ENCODE measurements around the gene VPS11. TPM values are rescaled to one million over a fixed set of nuclear protein-coding genes. Genes with fewer than 3 reads are reported as not detected.

VPS11 gene
- total RNA-seq, 1 experiment from 2014 or later = 48.7 TPM

- no peak for TF ChIP-seq EZH2 (IDR thresholded peaks at IDR 0.05; ENCODE audit: low read length, unreplicated experiment)
- TSS peak; percentile 19 for BruUV-seq (replicated peaks)
Measured at GRCh38 chr11:119092880-119093842, 25.5 kb downstream of the VPS11 start.

GRCh38 chr11:119093942-119094815 is 26.6 kb downstream of the VPS11 start:
- ATAC-seq (peak; percentile 1; the same call in 1 of the 2 replicates), DNase-seq (peak; percentile 39)
- Histone ChIP-seq H3K4me3 (ENCODE audit: low read length) (peak overlapping the region; percentile 90), H3K27ac (ENCODE audit: low read length) (0 out of 2 replicates have a peak overlapping the region, but pooled peaks have one; percentile 53), H3K9me3 (ENCODE audit: low read length) (no peaks in the 10 kb centered on the region), H3K4me1 (ENCODE audit: insufficient read depth, low read length) (peaks cover 23% of the 10 kb centered on the region), H3F3A (ENCODE audit: low read length, unreplicated experiment) (peaks cover 17% of the 10 kb centered on the region), H4K20me1 (ENCODE audit: low read length) (peaks cover 28% of the 10 kb centered on the region), H3K27me3 (ENCODE audit: low read length) (no peaks in the 10 kb centered on the region), H3K79me2 (ENCODE audit: low read length) (peaks cover 39% of the 10 kb centered on the region), H3K9ac (ENCODE audit: low read length) (peak overlapping the region; percentile 97), H3K36me3 (ENCODE audit: low read depth, low read length) (peaks cover 46% of the 10 kb centered on the region), H2AFZ (ENCODE audit: low read length) (no peak overlapping the region), H3K4me2 (ENCODE audit: low read length) (peak overlapping the region; percentile 94), H3K9me2 (replicated peaks; ENCODE audit: low read length) (no peaks in the 10 kb centered on the region)
- TF ChIP-seq CTCF (conservative IDR thresholded peaks at IDR 0.05; ENCODE audit: low read depth, low read length) (no peak), EZH2 (IDR thresholded peaks at IDR 0.05; ENCODE audit: low read length, unreplicated experiment) (no peak), EZH2phosphoT487 (IDR thresholded peaks at IDR 0.05; ENCODE audit: borderline replicate concordance, low read length) (no peak)
- intact Hi-C loops (cut with micrococcal nuclease) = loop anchor here (2.0 kb wide), 2 partner anchors 37 to 103 kb away; partner anchors contain the start of gene HYOU1
- ChIA-PET POLR2A (ENCODE audit: unreplicated experiment) (interaction anchor here (0.8 to 1.1 kb wide), 2 partner anchors 27 kb away, joined by 5 read pairs; partner anchors contain the start of genes HINFP and VPS11), CTCF (interaction anchor here (0.7 to 1.4 kb wide), 6 partner anchors 9 to 103 kb away, joined by 3 to 4 read pairs (median 4); partner anchors contain the start of genes HMBS and VPS11)
- no TSS peak for BruUV-seq (replicated peaks)

More at GRCh38 chr11:119092880-119093842, 25.5 kb downstream of the VPS11 start:
- Histone ChIP-seq H3K4me2 (ENCODE audit: low read length) (peak overlapping the region; percentile 94), H3K9me3 (ENCODE audit: low read length) (no peaks in the 10 kb centered on the region), H3F3A (ENCODE audit: low read length, unreplicated experiment) (peaks cover 17% of the 10 kb centered on the region), H3K9ac (ENCODE audit: low read length) (peak overlapping the region; percentile 97), H3K4me3 (ENCODE audit: low read length) (peak overlapping the region; percentile 90), H2AFZ (ENCODE audit: low read length) (no peak overlapping the region), H3K27me3 (ENCODE audit: low read length) (no peaks in the 10 kb centered on the region), H3K27ac (ENCODE audit: low read length) (no peak overlapping the region), H3K4me1 (ENCODE audit: insufficient read depth, low read length) (peaks cover 23% of the 10 kb centered on the region), H3K36me3 (ENCODE audit: low read depth, low read length) (peaks cover 41% of the 10 kb centered on the region), H3K79me2 (ENCODE audit: low read length) (peaks cover 34% of the 10 kb centered on the region), H3K9me2 (replicated peaks; ENCODE audit: low read length) (no peaks in the 10 kb centered on the region), H4K20me1 (ENCODE audit: low read length) (peaks cover 28% of the 10 kb centered on the region)
- intact Hi-C loops (cut with micrococcal nuclease) = no loop called here
- ChIA-PET CTCF (interaction anchor here (0.7 kb wide), 1 partner anchor 104 kb away, joined by 4 read pairs; no protein-coding TSS in a partner anchor), POLR2A (ENCODE audit: unreplicated experiment) (interaction anchor here (0.6 kb wide), 1 partner anchor 79 kb away, joined by 3 read pairs; no protein-coding TSS in a partner anchor)
- ATAC-seq (no peak), DNase-seq (peak; percentile 41)

GRCh38 chr11:119094816-119095065 is 27.1 kb downstream of the VPS11 start:
- peak; percentile 68 for TF ChIP-seq CTCF (conservative IDR thresholded peaks at IDR 0.05; ENCODE audit: low read depth, low read length)
- no peak for TF ChIP-seq EZH2phosphoT487 (IDR thresholded peaks at IDR 0.05; ENCODE audit: borderline replicate concordance, low read length)
- TF ChIP-seq EZH2 (IDR thresholded peaks at IDR 0.05; ENCODE audit: low read length, unreplicated experiment) = no peak
- Histone ChIP-seq H3K27me3 (ENCODE audit: low read length) (no peaks in the 10 kb centered on the region), H3K9me3 (ENCODE audit: low read length) (no peaks in the 10 kb centered on the region), H3K27ac (ENCODE audit: low read length) (peak overlapping the region; percentile 53), H3K36me3 (ENCODE audit: low read depth, low read length) (peaks cover 46% of the 10 kb centered on the region), H3K9me2 (replicated peaks; ENCODE audit: low read length) (no peaks in the 10 kb centered on the region), H3K9ac (ENCODE audit: low read length) (peak overlapping the region; percentile 97), H3K79me2 (ENCODE audit: low read length) (peaks cover 44% of the 10 kb centered on the region), H3K4me2 (ENCODE audit: low read length) (peak overlapping the region; percentile 94), H3K4me3 (ENCODE audit: low read length) (peak overlapping the region; percentile 90), H4K20me1 (ENCODE audit: low read length) (peaks cover 28% of the 10 kb centered on the region), H2AFZ (ENCODE audit: low read length) (no peak overlapping the region), H3K4me1 (ENCODE audit: insufficient read depth, low read length) (peaks cover 23% of the 10 kb centered on the region), H3F3A (ENCODE audit: low read length, unreplicated experiment) (peaks cover 17% of the 10 kb centered on the region)
- intact Hi-C loops (cut with micrococcal nuclease) = loop anchor here (2.0 kb wide), 2 partner anchors 38 to 102 kb away; partner anchors contain the start of gene HYOU1
- BruUV-seq (replicated peaks) = no TSS peak
- DNase-seq (peak; percentile 72), ATAC-seq (peak; percentile 64)
- POLR2A ChIA-PET (ENCODE audit: unreplicated experiment) = interaction anchor here (0.8 to 1.1 kb wide), 2 partner anchors 27 kb away, joined by 5 read pairs; partner anchors contain the start of genes HINFP and VPS11
- CTCF ChIA-PET = interaction anchor here (0.6 to 1.4 kb wide), 7 partner anchors 10 to 102 kb away, joined by 3 to 4 read pairs (median 3); partner anchors contain the start of genes C2CD2L, HINFP, HMBS and VPS11

All from PC-3 (cell line).